Measurements from ENCODE around the gene COL4A2. TPM values are rescaled to one million over a fixed set of nuclear protein-coding genes. Genes with fewer than 3 reads are reported as not detected.

The COL4A2 gene
- total and polyA plus RNA-seq, 4 donors, result 8.0 to 45.2 (median 40.3) TPM

DNA sequence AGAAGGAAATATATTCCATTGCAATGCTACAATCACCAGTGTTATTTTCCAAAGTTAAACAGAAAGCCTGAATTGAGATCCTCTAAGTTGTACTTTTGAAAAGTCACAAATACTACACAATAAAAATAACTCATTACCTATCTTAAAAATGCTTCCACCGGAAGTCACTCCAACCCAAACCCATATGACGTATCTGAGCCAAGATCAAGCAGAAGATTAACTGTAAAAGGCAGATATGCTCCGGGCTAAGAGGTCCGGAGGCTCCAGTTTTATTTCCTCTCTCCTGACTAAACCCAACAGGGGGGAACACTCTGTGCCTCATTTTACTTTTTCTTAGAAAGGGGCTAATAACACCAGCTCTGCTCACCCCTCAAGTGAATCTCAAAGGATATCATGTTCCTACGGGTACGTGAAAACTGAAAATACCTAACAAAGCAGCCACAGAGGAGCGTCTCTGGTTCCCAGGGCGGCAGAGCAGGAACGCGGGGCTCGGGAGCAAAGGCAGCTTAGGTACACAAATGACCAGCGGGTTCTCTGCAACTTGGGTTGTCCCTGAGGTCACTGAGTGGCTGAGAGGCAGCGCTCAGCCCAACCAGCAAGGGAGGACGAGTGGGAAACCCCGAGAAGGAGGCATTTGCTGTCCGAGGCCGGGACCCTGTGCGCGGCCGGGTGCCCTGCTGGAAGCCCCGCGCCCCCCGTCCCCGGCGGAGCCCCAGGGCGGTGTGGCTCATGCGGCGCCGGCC lies 253.7 kb downstream of the COL4A2 start:
- whole genome bisulfite sequencing, result 1% methylated on average over 29 of the region's 29 CpGs
- H3K27ac ChIP-seq (ENCODE audit: low read depth in 1 of 2, low read length in 2 of 2), result peak overlapping the region; percentile 93 to 95
- peak overlapping the region; percentile 85 to 99 for H3K9ac ChIP-seq (ENCODE audit: low read depth in 1 of 2, low read length in 2 of 2)
- H3K27me3 ChIP-seq (ENCODE audit: control insufficient read depth in 4 of 4, insufficient read depth in 4 of 4, low read length in 3 of 4), result no peaks in the 10 kb centered on the region
- H3K36me3 ChIP-seq (ENCODE audit: control insufficient read depth in 4 of 4, insufficient read depth in 3 of 4, low read depth in 1 of 4, low read length in 3 of 4), result peaks cover 0 to 10% (median 7%) of the 10 kb centered on the region in 4 donors
- H3K9me3 ChIP-seq (ENCODE audit: control insufficient read depth in 4 of 4, low read length in 3 of 4), result no peaks in the 10 kb centered on the region
- peaks cover 10 to 53% (median 36%) of the 10 kb centered on the region in 4 donors for H3K4me1 ChIP-seq (ENCODE audit: control insufficient read depth in 4 of 4, insufficient read depth in 4 of 4, low read length in 3 of 4)
- peak overlapping the region; percentile 93 to 96 (median 94) for H3K4me3 ChIP-seq (ENCODE audit: low read depth in 1 of 3, low read length in 3 of 3)
- no peak for TF ChIP-seq HNF4G (IDR thresholded peaks at IDR 0.05)
- no peak for TF ChIP-seq NR2F2 (IDR thresholded peaks at IDR 0.05)
- no peak for TF ChIP-seq RAD21 (IDR thresholded peaks at IDR 0.05)
- TF ChIP-seq TAF1 (conservative IDR thresholded peaks at IDR 0.05), result no peak
- TF ChIP-seq, protein P1, sequence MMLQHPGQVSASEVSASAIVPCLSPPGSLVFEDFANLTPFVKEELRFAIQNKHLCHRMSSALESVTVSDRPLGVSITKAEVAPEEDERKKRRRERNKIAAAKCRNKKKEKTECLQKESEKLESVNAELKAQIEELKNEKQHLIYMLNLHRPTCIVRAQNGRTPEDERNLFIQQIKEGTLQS (IDR thresholded peaks at IDR 0.05), result no peak
- no peak for TF ChIP-seq YY1 (IDR thresholded peaks at IDR 0.05)
- peak; percentile 11 for TF ChIP-seq SP1 (IDR thresholded peaks at IDR 0.05)
- TF ChIP-seq, protein P2, sequence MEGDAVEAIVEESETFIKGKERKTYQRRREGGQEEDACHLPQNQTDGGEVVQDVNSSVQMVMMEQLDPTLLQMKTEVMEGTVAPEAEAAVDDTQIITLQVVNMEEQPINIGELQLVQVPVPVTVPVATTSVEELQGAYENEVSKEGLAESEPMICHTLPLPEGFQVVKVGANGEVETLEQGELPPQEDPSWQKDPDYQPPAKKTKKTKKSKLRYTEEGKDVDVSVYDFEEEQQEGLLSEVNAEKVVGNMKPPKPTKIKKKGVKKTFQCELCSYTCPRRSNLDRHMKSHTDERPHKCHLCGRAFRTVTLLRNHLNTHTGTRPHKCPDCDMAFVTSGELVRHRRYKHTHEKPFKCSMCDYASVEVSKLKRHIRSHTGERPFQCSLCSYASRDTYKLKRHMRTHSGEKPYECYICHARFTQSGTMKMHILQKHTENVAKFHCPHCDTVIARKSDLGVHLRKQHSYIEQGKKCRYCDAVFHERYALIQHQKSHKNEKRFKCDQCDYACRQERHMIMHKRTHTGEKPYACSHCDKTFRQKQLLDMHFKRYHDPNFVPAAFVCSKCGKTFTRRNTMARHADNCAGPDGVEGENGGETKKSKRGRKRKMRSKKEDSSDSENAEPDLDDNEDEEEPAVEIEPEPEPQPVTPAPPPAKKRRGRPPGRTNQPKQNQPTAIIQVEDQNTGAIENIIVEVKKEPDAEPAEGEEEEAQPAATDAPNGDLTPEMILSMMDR (IDR thresholded peaks at IDR 0.05; ENCODE audit: low read depth, low read length, missing input control), result no peak
- TF ChIP-seq GABPA (IDR thresholded peaks at IDR 0.05 in 1 of 2, conservative IDR thresholded peaks at IDR 0.05 in 1 of 2), result peak in 1 of 2 donors; percentile 30
- no peak for TF ChIP-seq ZBTB33 (IDR thresholded peaks at IDR 0.05)
- TF ChIP-seq RXRA (IDR thresholded peaks at IDR 0.05), result no peak
- no peak for TF ChIP-seq REST (IDR thresholded peaks at IDR 0.05)
- DNase-seq (ENCODE audit: low spot score), result peak; percentile 49

DNA sequence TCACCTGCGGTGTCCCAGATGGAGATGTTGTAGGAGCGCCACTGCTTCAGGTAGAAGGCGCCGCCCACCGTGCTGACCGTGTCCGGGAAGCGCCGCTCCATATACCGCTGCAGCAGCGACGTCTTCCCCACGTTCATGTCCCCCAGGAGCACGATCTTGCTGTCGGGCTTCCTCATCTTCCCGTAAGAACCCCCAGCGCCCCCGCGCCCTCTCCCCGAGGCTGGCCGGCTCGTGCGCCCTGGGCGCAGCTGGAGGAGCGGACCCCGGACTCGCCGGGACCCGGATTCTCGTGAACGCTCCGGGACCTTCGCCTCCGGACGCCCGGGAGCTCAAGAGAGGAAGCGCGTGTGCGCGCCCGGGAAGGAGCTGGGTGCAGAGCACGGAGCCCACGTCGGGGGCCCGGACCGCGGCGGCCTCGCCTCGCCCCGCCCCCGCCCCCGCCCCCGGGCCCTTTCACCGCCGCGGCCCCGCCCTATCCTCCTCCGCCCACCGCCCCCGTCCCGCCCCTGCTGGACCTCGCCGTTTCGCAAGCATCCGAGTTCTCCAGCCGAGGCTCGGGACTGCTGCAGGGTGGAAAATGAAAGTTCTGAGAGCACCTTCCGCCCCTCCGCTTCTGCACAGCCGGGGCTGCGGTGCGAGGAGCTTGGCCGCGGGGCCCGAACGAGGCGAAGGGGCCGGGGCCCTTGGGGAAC lies 254.4 kb downstream of the COL4A2 start, which contains the start of gene RAB20:
Gene RAB20 (minus strand): TSS at position 379 of the 692 bp plus-strand sequence. CDS start 203 bp downstream, at position 176.
- H3K9ac ChIP-seq (ENCODE audit: low read depth in 1 of 2, low read length in 2 of 2), result peak within 1 kb of the TSS; percentile 85 to 99
- DNase-seq (ENCODE audit: low spot score), result peak; percentile 78
- no peaks in the 10 kb centered on the region for H3K27me3 ChIP-seq (ENCODE audit: control insufficient read depth in 4 of 4, insufficient read depth in 4 of 4, low read length in 3 of 4)
- peak within 1 kb of the TSS; percentile 95 to 98 for H3K27ac ChIP-seq (ENCODE audit: low read depth in 1 of 2, low read length in 2 of 2)
- no peaks in the 10 kb centered on the region for H3K9me3 ChIP-seq (ENCODE audit: control insufficient read depth in 4 of 4, low read length in 3 of 4)
- H3K4me3 ChIP-seq (ENCODE audit: low read depth in 1 of 3, low read length in 3 of 3), result peak within 1 kb of the TSS; percentile 93 to 96 (median 94)
- under 1% methylated on average over 79 of the region's 79 CpGs for WGBS
- peaks cover 7 to 47% (median 29%) of the 10 kb centered on the region in 4 donors for H3K4me1 ChIP-seq (ENCODE audit: control insufficient read depth in 4 of 4, insufficient read depth in 4 of 4, low read length in 3 of 4)
- peaks cover 0 to 10% (median 7%) of the 10 kb centered on the region in 4 donors for H3K36me3 ChIP-seq (ENCODE audit: control insufficient read depth in 4 of 4, insufficient read depth in 3 of 4, low read depth in 1 of 4, low read length in 3 of 4)
- peak; percentile 19 to 51 for TF ChIP-seq RAD21 (IDR thresholded peaks at IDR 0.05)
- TF ChIP-seq FOXA2 (IDR thresholded peaks at IDR 0.05), result no peak
- no peak for TF ChIP-seq HNF4G (IDR thresholded peaks at IDR 0.05)
- TF ChIP-seq YY1 (IDR thresholded peaks at IDR 0.05), result peak; percentile 76
- TF ChIP-seq ZBTB33 (IDR thresholded peaks at IDR 0.05), result no peak
- peak; percentile 50 to 53 for TF ChIP-seq HNF4A (conservative IDR thresholded peaks at IDR 0.05)
- no peak for TF ChIP-seq FOXA1 (IDR thresholded peaks at IDR 0.05)
- TF ChIP-seq RXRA (IDR thresholded peaks at IDR 0.05), result peak in 1 of 2 donors; percentile 40
- TF ChIP-seq TAF1 (conservative IDR thresholded peaks at IDR 0.05), result peak; percentile 40
- peak; percentile 71 to 91 for TF ChIP-seq EGR1 (IDR thresholded peaks at IDR 0.05; ENCODE audit: low read depth in 2 of 2)
- TF ChIP-seq, protein P3, sequence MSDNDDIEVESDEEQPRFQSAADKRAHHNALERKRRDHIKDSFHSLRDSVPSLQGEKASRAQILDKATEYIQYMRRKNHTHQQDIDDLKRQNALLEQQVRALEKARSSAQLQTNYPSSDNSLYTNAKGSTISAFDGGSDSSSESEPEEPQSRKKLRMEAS (IDR thresholded peaks at IDR 0.05), result no peak
- no peak for TF ChIP-seq JUND (IDR thresholded peaks at IDR 0.05)
- TF ChIP-seq SP1 (IDR thresholded peaks at IDR 0.05), result peak; percentile 42

Measured in liver (tissue), 9 donors.